GM19324 (cell line): ENCODE results near the gene NOC2L.
"Not testable (repeated sequence)": the region's sequence is repeated elsewhere in the genome, so short reads cannot be mapped to it uniquely, and the experiment has no call there.

Experiments
- ATAC-seq: cut with Tn5 transposase; IDR thresholded peaks from one replicate; pipeline ENCODE4 v1.9.1; 2021; ENCODE audit warnings: mild to moderate bottlenecking, moderate library complexity; ENCODE audit not compliant: unreplicated experiment, low FRiP score

The NOC2L gene

GRCh38 chr1:963746-964525 lies 4.9 kb upstream of the NOC2L start:
- ATAC-seq = no peak

- no peak for ATAC-seq
Observed at GRCh38 chr1:963301-963651, 4.2 kb upstream of the NOC2L start.

DNA sequence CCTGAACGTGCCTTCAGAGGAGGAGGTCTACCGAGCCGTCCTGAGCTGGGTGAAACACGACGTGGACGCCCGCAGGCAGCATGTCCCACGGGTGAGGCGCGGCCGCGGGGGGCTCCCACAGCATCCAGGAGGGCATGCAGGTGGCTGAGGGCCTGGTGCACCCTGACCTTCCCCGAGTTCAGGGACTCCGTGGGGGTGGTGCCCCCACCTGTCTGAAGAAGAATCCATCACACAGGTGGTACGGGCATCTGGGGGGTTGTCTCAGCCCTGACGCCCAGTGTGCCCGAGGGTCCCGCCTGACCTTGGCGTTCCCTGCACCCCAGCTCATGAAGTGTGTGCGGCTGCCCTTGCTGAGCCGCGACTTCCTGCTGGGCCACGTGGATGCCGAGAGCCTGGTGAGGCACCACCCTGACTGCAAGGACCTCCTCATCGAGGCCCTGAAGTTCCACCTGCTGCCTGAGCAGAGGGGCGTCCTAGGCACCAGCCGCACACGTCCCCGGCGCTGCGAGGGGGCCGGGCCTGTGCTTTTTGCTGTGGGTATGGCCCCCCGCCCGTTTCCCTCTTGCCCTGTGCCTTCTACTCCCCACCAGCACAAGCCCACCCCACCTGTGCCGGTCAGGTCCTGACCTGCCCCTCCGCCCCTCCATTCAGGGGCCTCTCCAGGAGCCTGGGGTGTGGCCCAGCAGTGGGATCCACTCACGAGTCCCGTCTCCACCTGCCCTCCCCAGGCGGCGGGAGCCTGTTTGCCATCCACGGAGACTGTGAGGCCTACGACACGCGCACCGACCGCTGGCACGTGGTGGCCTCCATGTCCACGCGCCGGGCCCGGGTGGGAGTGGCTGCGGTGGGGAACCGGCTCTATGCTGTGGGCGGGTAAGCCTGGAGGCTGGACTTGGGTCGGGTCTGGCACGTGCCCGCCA lies 3.6 kb upstream of the NOC2L start:
- ATAC-seq = no peak

GRCh38 chr1:961132-961669 lies 2.1 kb upstream of the NOC2L start:
- ATAC-seq = no peak

DNA sequence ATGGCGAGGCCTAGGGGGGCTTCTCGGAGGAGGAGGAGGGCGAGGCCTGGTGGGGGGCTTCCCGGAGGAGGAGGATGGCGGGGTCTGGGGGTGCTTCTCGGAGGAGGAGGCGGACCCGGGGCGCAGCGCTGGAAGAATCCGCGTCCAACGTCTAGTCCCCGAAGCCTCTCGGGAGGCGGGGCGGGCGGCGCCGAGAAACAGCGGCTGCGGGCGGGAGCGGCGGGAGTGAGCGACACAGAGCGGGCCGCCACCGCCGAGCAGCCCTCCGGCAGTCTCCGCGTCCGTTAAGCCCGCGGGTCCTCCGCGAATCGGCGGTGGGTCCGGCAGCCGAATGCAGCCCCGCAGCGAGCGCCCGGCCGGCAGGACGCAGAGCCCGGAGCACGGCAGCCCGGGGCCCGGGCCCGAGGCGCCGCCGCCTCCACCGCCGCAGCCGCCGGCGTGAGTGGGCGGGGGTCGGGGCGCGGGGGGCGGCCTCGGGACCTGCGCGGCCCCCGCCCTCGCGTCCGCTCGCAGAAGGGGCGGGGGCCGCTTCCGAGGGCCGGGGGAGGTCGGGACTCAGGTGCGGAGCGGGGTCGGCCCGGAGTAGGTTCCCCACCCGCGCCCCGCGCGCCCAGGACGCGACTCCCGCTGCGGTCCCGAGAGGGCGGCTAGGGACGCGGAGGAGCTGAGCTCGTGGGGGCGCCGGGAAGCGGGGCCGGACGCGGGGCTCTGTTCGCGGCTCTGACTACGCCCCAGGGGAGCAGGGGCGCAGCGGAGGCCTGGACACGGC lies 1.5 kb upstream of the NOC2L start, which contains the start of gene KLHL17:
Gene KLHL17 (plus strand): TSS at position 222 of the 769 bp plus-strand sequence. CDS start 110 bp downstream, at position 332.
- ATAC-seq = peak; percentile 35

GRCh38 chr1:959731-960362 lies 791 bp upstream of the NOC2L start:
- no peak for ATAC-seq

DNA sequence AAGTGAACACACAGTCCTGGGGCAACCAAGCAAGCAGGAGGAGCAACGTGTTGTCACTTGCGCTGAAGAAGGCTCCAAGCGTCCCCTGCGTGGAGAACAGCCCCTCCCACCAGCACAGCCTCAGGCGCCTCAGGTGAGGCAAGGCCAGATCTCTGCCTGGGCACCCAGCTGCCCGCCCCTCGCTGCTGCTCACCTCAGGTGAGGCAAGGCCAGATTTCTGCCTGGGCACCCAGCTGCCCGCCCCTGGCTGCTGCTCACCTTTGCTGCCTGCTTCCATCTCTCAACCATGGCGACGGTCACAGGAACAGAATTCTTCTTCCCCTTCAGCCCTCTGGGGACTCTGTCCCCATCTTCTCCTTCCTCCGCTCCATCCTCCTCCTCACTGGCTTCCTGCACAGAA lies 2.4 kb downstream of the NOC2L start:
- ATAC-seq = no peak

- no peak for ATAC-seq
Observed at GRCh38 chr1:955474-955873, 3.6 kb downstream of the NOC2L start.

GRCh38 chr1:954927-955326 lies 4.1 kb downstream of the NOC2L start:
- no peak for ATAC-seq

GRCh38 chr1:953524-954320 lies 5.3 kb downstream of the NOC2L start:
- ATAC-seq = no peak

DNA sequence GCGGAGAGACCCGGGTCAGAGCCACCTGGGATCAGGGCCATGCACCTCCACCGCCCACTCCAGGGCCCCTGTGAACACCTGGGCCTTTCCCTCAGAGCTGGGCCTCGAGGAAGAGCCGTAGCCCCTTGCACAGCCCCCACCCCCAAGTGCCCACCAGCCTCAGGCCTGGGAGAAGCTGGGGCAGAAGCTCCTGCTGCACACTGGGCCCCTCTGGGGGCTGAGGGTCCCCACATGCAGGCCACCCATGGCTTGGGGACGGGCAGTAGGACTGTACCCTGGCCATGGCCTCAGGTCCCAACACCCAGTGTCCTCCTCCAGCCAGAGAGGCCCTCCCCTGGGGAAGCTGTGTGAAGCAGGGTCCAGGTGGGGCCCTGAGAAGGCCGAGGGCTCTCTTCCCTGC lies 6.5 kb downstream of the NOC2L start:
- no peak for ATAC-seq

- no peak for ATAC-seq
Observed at GRCh38 chr1:952201-952600, 6.9 kb downstream of the NOC2L start.

DNA sequence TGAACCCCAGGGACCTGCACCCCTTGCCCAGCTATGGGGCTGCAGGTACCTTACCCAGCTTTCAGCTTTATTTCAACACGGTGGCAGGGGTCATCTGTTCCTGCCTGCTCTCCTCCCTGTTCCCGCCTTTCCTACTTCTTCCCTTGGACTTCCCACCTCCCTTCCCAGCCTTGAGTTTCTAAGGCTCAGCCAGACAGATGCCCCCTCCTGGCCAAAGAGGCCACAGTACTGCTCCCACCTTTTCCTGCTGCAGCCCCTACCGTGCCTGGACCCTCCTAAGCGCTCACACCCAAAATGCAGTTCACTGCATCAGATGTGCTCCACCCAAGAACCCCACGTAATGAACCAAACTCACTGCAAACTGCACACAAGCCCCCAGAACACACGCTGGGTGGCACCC lies 7.7 kb downstream of the NOC2L start:
- ATAC-seq = no peak

DNA sequence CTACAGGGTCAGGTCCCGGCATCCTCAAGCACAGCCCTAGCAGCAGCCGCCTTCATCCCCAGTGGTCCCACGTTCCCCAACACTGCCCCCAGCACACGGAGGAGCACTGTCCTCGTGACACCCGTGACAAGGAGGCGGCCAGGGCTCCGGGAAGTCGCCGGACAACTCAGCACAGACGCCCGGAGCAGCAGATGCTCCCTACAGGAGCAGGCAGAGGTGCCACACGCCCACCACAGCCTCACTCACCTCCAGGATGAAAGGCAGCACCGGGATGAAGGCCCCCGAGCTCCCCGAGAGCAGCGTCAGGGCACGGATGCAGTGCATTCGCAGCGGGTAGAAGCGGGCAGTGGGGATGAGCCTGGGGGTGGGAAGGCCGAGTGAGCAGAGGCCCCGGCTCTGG lies 8.2 kb downstream of the NOC2L start:
- ATAC-seq = no peak

DNA sequence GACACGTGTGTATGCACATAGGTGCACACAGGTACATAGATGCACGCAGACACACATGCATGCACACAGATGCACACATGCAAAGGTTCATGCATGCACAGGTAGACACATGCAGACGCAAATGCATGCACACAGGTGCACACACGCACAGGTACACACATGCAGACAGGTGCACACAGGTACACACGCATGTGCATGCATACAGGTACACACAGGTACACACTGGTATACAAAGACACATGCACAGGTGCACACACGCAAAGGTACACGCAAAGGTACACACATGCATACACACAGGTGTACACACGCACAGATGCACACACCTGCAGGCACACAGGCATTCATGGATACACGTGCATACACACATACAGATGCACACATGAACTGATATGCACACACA lies 8.8 kb downstream of the NOC2L start:
- ATAC-seq = no peak

- ATAC-seq = no peak
Observed at GRCh38 chr1:947958-948357, 11.1 kb downstream of the NOC2L start.

- ATAC-seq = not testable (repeated sequence)
Observed at GRCh38 chr1:946811-947210, 12.2 kb downstream of the NOC2L start.

DNA sequence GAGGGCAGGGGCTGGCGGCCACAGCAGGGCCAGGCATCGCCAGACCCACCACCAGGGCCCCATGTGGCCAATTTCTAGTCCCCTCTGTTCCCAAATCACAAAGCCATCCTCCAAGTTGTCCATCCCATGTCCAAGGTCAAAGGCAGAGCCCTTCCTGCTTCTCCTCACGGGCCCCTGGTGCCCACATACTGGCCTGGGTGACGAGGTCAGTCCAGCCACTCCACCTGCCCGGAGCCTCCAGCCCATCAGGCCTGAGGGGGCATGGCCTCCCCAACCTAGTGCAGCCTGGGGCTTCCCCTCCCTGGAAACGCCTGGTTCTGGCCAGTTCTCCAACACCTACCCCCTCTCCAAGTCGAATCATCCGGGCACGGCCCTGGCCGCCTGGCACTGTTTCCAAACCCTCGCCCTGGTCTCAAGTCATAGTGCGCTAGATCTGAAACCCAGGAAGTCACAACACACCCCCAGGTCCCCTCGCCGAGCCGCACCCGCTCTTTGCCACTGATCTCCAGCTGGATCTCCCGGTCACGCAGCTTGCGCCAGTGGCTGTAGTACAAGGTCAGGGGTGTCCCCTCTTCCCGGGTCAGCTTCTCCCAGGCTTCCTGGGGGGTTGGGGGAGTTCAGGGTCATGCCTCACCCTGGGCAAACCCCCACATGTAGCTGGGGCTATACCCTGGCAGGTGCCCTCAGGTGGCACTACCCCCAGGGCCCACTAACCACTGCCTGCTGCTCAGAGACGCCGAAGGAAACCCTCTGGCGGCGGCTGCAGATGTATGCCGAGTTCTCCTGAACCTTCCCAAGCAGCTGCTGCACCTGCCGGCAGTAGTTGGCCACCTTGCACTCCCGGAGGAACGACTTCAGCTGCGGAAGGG lies 13.1 kb downstream of the NOC2L start:
- ATAC-seq = no peak
